MCF 10A (cell line): ENCODE measurements around the gene MERTK. TPM values are rescaled to one million over a fixed set of nuclear protein-coding genes. Genes with fewer than 3 reads are reported as not detected.

ENCODE experiments used
- BruUV-seq: library from RNA; stranded (reverse); fragments of 400-500 nt; replicated peaks from 2 replicates; lab custom pipeline; 2021; lab: Mats Ljungman, UMichigan
- CTCF ChIA-PET: fragments of 300-600 bp; sonication (Branson Sonifier 250); formaldehyde crosslinking; extraction: SDS; loops from one replicate; lab custom pipeline; 2021; ENCODE audit warnings: antibody characterized with exemption, inconsistent platforms; lab: Yijun Ruan, JAX
- POLR2A ChIA-PET: fragments of 300-600, 350-650 bp; sonication (Branson Sonifier 250); formaldehyde crosslinking; extraction: SDS; loops from one replicate; lab custom pipeline; 2020; ENCODE audit warnings: antibody characterized with exemption, inconsistent platforms; lab: Yijun Ruan, JAX
- DNase-seq: peaks from one replicate; pipeline ENCODE4 v3.0.0-alpha.2; 2018; ENCODE audit not compliant: unreplicated experiment
- H3K27ac Mint-ChIP-seq: one replicate; pipeline ENCODE4 v1.8.0; 2022; ENCODE audit warnings: mild to moderate bottlenecking, low read depth, mixed read lengths; ENCODE audit not compliant: unreplicated experiment
- H3K27me3 Mint-ChIP-seq: one replicate; pipeline ENCODE4 v1.8.0; 2022; ENCODE audit warnings: mixed read lengths; ENCODE audit not compliant: insufficient read depth, unreplicated experiment
- H3K36me3 Mint-ChIP-seq: one replicate; pipeline ENCODE4 v1.8.0; 2022; ENCODE audit warnings: mild to moderate bottlenecking, moderate library complexity, mixed read lengths; ENCODE audit not compliant: insufficient read depth, unreplicated experiment
- H3K4me1 Mint-ChIP-seq: one replicate; pipeline ENCODE4 v1.8.0; 2022; ENCODE audit warnings: mixed read lengths; ENCODE audit not compliant: insufficient read depth, unreplicated experiment
- H3K4me3 Mint-ChIP-seq: one replicate; pipeline ENCODE4 v1.8.0; 2022; ENCODE audit warnings: mild to moderate bottlenecking, moderate library complexity, mixed read lengths; ENCODE audit not compliant: unreplicated experiment
- H3K9me3 Mint-ChIP-seq: one replicate; pipeline ENCODE4 v1.8.0; 2022; ENCODE audit warnings: mixed read lengths; ENCODE audit not compliant: unreplicated experiment
- CTCF ChIP-seq: fragments of 200-600 bp; IDR thresholded peaks from one replicate; pipeline ENCODE4 v1.8.0; 2022; ENCODE audit warnings: antibody characterized with exemption, mild to moderate bottlenecking; ENCODE audit not compliant: unreplicated experiment
- intact Hi-C: fragments of 100-400 bp; cut with micrococcal nuclease; formaldehyde crosslinking; loops from 2 replicates; pipeline ENCODE4 v1.14.1; 2022
- total RNA-seq: library from RNA; stranded (reverse); gene quantifications from 2 replicates; pipeline ENCODE4 v1.2.3, GENCODE V29; 2022

MERTK gene
- total RNA-seq, 1 experiment from 2014 or later = 0.19 TPM

GRCh38 chr2:111918383-111918806 is 20.0 kb downstream of the MERTK start:
- intact Hi-C loops = no loop called here
- no peak overlapping the region for H3K27ac Mint-ChIP-seq
- CTCF ChIA-PET = interaction anchor here (0.6 to 0.9 kb wide), 4 partner anchors 15 to 136 kb away, joined by 3 to 5 read pairs (median 3); no protein-coding TSS in a partner anchor
- no peak overlapping the region for H3K4me3 Mint-ChIP-seq
- peaks cover 2% of the 10 kb centered on the region for H3K27me3 Mint-ChIP-seq
- no peaks in the 10 kb centered on the region for H3K4me1 Mint-ChIP-seq
- H3K9me3 Mint-ChIP-seq = no peaks in the 10 kb centered on the region
- no peaks in the 10 kb centered on the region for H3K36me3 Mint-ChIP-seq
- no TSS peak for BruUV-seq
- no peak for DNase-seq
- POLR2A ChIA-PET = no interaction called here
- no peak for TF ChIP-seq CTCF

GRCh38 chr2:111919365-111919764 is 21.0 kb downstream of the MERTK start:
- no peaks in the 10 kb centered on the region for H3K4me1 Mint-ChIP-seq
- H3K4me3 Mint-ChIP-seq = no peak overlapping the region
- peaks cover 11% of the 10 kb centered on the region for H3K27me3 Mint-ChIP-seq
- H3K9me3 Mint-ChIP-seq = no peaks in the 10 kb centered on the region
- ChIA-PET POLR2A (interaction anchor here (0.6 kb wide), 1 partner anchor 267 kb away, joined by 3 read pairs; no protein-coding TSS in a partner anchor), CTCF (interaction anchor here (0.7 to 0.9 kb wide), 2 partner anchors 130 to 135 kb away, joined by 3 read pairs; no protein-coding TSS in a partner anchor)
- intact Hi-C loops = no loop called here
- peak; percentile 8 for TF ChIP-seq CTCF
- H3K36me3 Mint-ChIP-seq = no peaks in the 10 kb centered on the region
- no peak for DNase-seq
- BruUV-seq = no TSS peak
- H3K27ac Mint-ChIP-seq = no peak overlapping the region

GRCh38 chr2:111919794-111920608 is 21.6 kb downstream of the MERTK start:
- Mint-ChIP-seq H3K4me1 (no peaks in the 10 kb centered on the region), H3K36me3 (no peaks in the 10 kb centered on the region), H3K4me3 (no peak overlapping the region), H3K27me3 (peaks cover 18% of the 10 kb centered on the region), H3K9me3 (no peaks in the 10 kb centered on the region), H3K27ac (no peak overlapping the region)
- DNase-seq = no peak
- no peak for TF ChIP-seq CTCF
- intact Hi-C loops = no loop called here
- POLR2A ChIA-PET = no interaction called here
- no TSS peak for BruUV-seq
- CTCF ChIA-PET = no interaction called here

- H3K9me3 Mint-ChIP-seq = no peaks in the 10 kb centered on the region
- H3K27ac Mint-ChIP-seq = no peak overlapping the region
- ChIA-PET CTCF (interaction anchor here (0.6 to 1.1 kb wide), 2 partner anchors 13 to 146 kb away, joined by 3 read pairs; no protein-coding TSS in a partner anchor), POLR2A (interaction anchor here (0.6 to 1.3 kb wide), 2 partner anchors 13 to 31 kb away, joined by 3 to 4 read pairs; no protein-coding TSS in a partner anchor)
- no peak for DNase-seq
- H3K4me3 Mint-ChIP-seq = no peak overlapping the region
- BruUV-seq = no TSS peak
- peaks cover 40% of the 10 kb centered on the region for H3K27me3 Mint-ChIP-seq
- intact Hi-C loops = no loop called here
- no peaks in the 10 kb centered on the region for H3K4me1 Mint-ChIP-seq
- no peaks in the 10 kb centered on the region for H3K36me3 Mint-ChIP-seq
- no peak for TF ChIP-seq CTCF
These were observed 24.9 kb downstream of the MERTK start for GRCh38 chr2:111923276-111923804.
